Measurements from ENCODE around the gene SREK1.

Gene SREK1

DNA sequence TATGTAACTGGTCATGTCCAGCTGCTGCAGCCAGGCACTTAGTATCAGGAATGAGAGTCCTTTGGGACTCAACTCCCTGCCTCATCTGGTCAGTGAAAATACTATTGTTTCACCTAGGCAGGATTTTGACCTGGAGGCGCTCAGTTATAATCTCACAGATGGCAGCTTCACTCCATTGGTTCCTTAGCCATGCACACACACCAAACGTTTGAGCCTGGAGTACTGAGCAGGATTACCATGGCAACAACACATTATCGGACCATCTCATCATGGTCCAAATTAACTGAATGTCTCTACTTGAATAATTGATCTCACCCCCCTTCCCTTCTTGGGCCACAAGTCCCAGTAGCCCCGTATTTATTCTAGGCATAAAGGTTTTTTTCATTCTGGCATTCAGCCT is 15.0 kb upstream of the SREK1 start:
- TF ChIP-seq NFIC (IDR thresholded peaks at IDR 0.05) (no peak), TCF12 (IDR thresholded peaks at IDR 0.05; ENCODE audit: low read depth) (no peak), TEAD4 (IDR thresholded peaks at IDR 0.05) (no peak), YY1 (IDR thresholded peaks at IDR 0.05; ENCODE audit: low read depth) (no peak), RAD21 (IDR thresholded peaks at IDR 0.05; ENCODE audit: low read depth) (no peak), FOXM1 (IDR thresholded peaks at IDR 0.05; ENCODE audit: borderline replicate concordance, low read depth) (no peak)
- TF ChIP-seq, protein P1, sequence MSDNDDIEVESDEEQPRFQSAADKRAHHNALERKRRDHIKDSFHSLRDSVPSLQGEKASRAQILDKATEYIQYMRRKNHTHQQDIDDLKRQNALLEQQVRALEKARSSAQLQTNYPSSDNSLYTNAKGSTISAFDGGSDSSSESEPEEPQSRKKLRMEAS (IDR thresholded peaks at IDR 0.05) = no peak

DNA sequence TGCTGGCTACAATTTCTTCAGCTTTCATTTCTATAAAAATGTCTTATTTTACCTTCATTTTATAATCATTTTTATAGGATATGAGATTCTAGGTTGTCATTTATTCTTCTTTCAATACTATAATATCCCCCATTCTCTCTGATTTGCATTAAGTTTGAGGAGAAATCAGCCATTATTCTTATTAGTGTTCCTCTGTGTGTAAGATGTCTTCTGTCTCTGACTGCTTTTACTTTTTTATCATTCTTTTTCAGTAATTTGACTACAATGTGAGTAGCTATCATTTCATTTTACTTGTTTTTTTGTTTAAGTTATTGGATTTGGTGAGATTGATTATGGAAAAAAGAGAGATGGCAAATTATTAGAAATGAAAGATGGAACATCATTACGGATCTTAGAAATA is 13.6 kb upstream of the SREK1 start:
- no peak for TF ChIP-seq RAD21 (IDR thresholded peaks at IDR 0.05; ENCODE audit: low read depth)
- TF ChIP-seq FOXM1 (IDR thresholded peaks at IDR 0.05; ENCODE audit: borderline replicate concordance, low read depth) = no peak
- no peak for TF ChIP-seq TCF12 (IDR thresholded peaks at IDR 0.05; ENCODE audit: low read depth)
- TF ChIP-seq, protein P2, sequence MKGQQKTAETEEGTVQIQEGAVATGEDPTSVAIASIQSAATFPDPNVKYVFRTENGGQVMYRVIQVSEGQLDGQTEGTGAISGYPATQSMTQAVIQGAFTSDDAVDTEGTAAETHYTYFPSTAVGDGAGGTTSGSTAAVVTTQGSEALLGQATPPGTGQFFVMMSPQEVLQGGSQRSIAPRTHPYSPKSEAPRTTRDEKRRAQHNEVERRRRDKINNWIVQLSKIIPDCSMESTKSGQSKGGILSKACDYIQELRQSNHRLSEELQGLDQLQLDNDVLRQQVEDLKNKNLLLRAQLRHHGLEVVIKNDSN (IDR thresholded peaks at IDR 0.05) = no peak
- TF ChIP-seq CEBPB (IDR thresholded peaks at IDR 0.05) = no peak
- TF ChIP-seq, protein P1 (IDR thresholded peaks at IDR 0.05) = no peak
- TF ChIP-seq TAF1 (IDR thresholded peaks at IDR 0.05; ENCODE audit: low read depth) = no peak
- TF ChIP-seq, protein P3, sequence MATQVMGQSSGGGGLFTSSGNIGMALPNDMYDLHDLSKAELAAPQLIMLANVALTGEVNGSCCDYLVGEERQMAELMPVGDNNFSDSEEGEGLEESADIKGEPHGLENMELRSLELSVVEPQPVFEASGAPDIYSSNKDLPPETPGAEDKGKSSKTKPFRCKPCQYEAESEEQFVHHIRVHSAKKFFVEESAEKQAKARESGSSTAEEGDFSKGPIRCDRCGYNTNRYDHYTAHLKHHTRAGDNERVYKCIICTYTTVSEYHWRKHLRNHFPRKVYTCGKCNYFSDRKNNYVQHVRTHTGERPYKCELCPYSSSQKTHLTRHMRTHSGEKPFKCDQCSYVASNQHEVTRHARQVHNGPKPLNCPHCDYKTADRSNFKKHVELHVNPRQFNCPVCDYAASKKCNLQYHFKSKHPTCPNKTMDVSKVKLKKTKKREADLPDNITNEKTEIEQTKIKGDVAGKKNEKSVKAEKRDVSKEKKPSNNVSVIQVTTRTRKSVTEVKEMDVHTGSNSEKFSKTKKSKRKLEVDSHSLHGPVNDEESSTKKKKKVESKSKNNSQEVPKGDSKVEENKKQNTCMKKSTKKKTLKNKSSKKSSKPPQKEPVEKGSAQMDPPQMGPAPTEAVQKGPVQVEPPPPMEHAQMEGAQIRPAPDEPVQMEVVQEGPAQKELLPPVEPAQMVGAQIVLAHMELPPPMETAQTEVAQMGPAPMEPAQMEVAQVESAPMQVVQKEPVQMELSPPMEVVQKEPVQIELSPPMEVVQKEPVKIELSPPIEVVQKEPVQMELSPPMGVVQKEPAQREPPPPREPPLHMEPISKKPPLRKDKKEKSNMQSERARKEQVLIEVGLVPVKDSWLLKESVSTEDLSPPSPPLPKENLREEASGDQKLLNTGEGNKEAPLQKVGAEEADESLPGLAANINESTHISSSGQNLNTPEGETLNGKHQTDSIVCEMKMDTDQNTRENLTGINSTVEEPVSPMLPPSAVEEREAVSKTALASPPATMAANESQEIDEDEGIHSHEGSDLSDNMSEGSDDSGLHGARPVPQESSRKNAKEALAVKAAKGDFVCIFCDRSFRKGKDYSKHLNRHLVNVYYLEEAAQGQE (IDR thresholded peaks at IDR 0.05; ENCODE audit: low read depth) = no peak
- no peak for TF ChIP-seq CREB1 (IDR thresholded peaks at IDR 0.05; ENCODE audit: low read depth)
- TF ChIP-seq EP300 (IDR thresholded peaks at IDR 0.05; ENCODE audit: borderline replicate concordance) = no peak
- TF ChIP-seq EGR1 (IDR thresholded peaks at IDR 0.05) = no peak
- TF ChIP-seq YY1 (IDR thresholded peaks at IDR 0.05; ENCODE audit: low read depth) = no peak
- TF ChIP-seq TEAD4 (IDR thresholded peaks at IDR 0.05) = no peak
- TF ChIP-seq NFIC (IDR thresholded peaks at IDR 0.05) = no peak
- TF ChIP-seq ZBTB7A (IDR thresholded peaks at IDR 0.05; ENCODE audit: low read depth) = no peak

DNA sequence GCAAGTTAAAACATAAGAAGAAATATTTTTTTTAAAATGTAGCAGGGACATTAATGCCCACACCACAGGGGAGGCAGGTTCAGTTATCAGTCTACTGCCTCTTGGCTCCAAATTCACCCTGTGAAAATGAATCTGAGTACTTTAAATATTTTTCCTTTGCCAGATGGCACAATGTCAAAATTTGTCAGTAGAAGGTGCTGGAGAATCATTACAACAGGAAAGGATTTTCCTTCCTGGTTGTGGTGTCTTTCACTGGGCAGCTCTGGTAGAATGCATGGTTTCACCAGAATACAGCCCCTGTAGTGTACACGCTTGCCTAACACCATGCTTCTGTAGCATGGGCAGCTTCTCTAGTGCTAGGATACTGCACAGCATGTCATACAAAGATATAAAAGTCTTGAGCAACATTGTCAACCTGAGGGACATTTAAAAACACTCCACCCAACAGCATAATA is 9.7 kb upstream of the SREK1 start:
- peak; percentile 84 for TF ChIP-seq NFIC (IDR thresholded peaks at IDR 0.05)
- no peak for TF ChIP-seq EP300 (IDR thresholded peaks at IDR 0.05; ENCODE audit: borderline replicate concordance)
- TF ChIP-seq TEAD4 (IDR thresholded peaks at IDR 0.05) = peak; percentile 43; the same call in 1 of the 2 replicates

DNA sequence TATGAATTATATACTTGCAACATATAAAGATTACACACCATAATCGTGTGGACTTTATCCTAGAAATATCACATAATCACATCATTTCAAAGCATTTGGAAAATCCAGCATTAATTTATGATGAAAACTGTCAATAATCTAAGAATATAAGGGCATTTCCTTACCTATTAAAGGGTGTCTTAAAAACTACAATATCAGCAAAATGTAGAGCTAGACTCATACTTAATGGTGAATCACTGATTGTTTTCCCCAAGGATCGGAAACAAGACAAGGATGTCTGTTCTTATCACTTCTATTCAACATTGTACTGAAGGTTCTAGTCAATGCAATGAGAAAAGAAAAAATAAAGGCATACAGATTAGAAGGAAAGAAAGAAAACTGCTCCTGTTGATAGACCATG is 8.0 kb upstream of the SREK1 start:
- no peak for TF ChIP-seq CEBPB (IDR thresholded peaks at IDR 0.05)
- TF ChIP-seq EGR1 (IDR thresholded peaks at IDR 0.05) = no peak
- TF ChIP-seq TEAD4 (IDR thresholded peaks at IDR 0.05) = no peak
- TF ChIP-seq, protein P2 (IDR thresholded peaks at IDR 0.05) = no peak
- no peak for TF ChIP-seq ZBTB7A (IDR thresholded peaks at IDR 0.05; ENCODE audit: low read depth)
- no peak for TF ChIP-seq YY1 (IDR thresholded peaks at IDR 0.05; ENCODE audit: low read depth)
- TF ChIP-seq, protein P1 (IDR thresholded peaks at IDR 0.05) = no peak
- TF ChIP-seq RAD21 (IDR thresholded peaks at IDR 0.05; ENCODE audit: low read depth) = no peak
- no peak for TF ChIP-seq TAF1 (IDR thresholded peaks at IDR 0.05; ENCODE audit: low read depth)
- no peak for TF ChIP-seq TCF12 (IDR thresholded peaks at IDR 0.05; ENCODE audit: low read depth)
- no peak for TF ChIP-seq NFIC (IDR thresholded peaks at IDR 0.05)
- no peak for TF ChIP-seq CREB1 (IDR thresholded peaks at IDR 0.05; ENCODE audit: low read depth)

DNA sequence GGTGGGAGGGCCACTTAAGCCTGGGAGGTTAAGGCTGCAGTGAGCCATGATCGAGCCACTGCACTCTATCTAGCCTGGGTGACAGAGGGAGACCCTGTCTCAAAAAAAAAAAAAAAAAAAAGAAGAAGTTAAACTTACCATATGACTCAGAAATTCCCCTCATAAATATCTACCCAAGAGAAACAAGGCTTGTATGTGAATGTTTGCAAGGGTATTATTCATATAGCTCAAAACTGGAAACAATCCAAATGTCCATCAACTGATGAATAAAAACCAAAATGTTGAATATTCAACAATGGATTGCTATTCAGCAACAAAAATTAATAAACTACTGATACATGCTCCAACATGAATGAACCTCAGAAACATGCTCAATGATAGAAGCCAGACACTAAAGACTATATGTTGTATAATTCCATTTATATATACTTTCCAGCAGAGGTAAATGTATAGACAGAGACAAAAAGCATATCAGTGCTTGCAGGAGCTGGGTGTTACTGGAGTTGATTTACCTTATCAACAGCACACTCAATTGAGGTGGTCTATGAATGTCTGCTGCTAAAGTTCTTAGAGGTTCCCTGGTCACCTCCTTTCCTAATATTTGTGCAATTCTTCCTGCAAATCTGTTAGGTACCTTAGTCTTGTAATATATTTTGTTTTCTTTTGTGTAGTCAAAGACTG is 5.3 kb upstream of the SREK1 start:
- TF ChIP-seq YY1 (IDR thresholded peaks at IDR 0.05; ENCODE audit: low read depth) = no peak
- TF ChIP-seq TAF1 (IDR thresholded peaks at IDR 0.05; ENCODE audit: low read depth) = no peak
- no peak for TF ChIP-seq ZBTB7A (IDR thresholded peaks at IDR 0.05; ENCODE audit: low read depth)
- TF ChIP-seq EP300 (IDR thresholded peaks at IDR 0.05; ENCODE audit: borderline replicate concordance) = no peak
- no peak for TF ChIP-seq TEAD4 (IDR thresholded peaks at IDR 0.05)
- TF ChIP-seq, protein P2 (IDR thresholded peaks at IDR 0.05) = no peak
- TF ChIP-seq, protein P1 (IDR thresholded peaks at IDR 0.05) = no peak
- no peak for TF ChIP-seq FOXM1 (IDR thresholded peaks at IDR 0.05; ENCODE audit: borderline replicate concordance, low read depth)
- no peak for TF ChIP-seq CREB1 (IDR thresholded peaks at IDR 0.05; ENCODE audit: low read depth)
- TF ChIP-seq, protein P3 (IDR thresholded peaks at IDR 0.05; ENCODE audit: low read depth) = no peak
- no peak for TF ChIP-seq RAD21 (IDR thresholded peaks at IDR 0.05; ENCODE audit: low read depth)
- no peak for TF ChIP-seq EGR1 (IDR thresholded peaks at IDR 0.05)
- TF ChIP-seq NFIC (IDR thresholded peaks at IDR 0.05) = no peak
- no peak for TF ChIP-seq TCF12 (IDR thresholded peaks at IDR 0.05; ENCODE audit: low read depth)

Data from Ishikawa (cell line).